Measurements from ENCODE around the gene BTAF1. TPM values are rescaled to one million over a fixed set of nuclear protein-coding genes. Genes with fewer than 3 reads are reported as not detected.

The BTAF1 gene
- total RNA-seq, 1 experiment from 2014 or later: 42.5 TPM

DNA sequence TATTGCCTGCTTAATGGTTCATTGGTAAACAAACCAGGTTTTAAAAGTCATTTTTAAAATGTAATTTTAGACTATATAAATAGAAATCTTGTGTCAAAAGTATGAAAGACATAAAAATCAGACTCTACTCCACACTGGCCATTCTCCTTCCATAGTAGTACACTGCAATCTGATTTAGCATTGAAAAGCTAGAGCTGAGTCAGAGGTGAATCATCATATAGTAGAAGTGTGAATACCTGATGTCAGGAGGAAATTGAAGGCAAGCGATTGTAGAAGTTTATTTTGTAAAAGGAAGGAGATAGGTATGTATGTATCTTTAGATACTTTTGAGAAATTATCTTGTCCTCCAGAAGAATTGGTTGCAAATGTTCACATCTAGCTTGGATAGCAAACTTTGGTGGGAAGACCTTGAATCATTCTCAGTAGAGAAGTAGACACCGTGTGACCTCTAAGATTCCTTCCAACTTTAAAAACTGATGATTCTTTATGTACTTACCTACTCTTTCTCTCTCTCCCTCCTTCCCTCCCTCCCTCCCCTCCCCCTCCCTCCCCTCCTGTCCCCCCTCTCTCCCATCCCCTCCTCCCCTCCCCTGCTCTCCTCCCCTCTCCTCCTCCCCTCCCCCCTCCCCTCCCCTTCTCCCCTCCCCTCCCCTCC, 88.1 kb downstream of the BTAF1 start:
- H3K27me3 ChIP-seq (ENCODE audit: insufficient read depth, low read length): no peaks in the 10 kb centered on the region
- peak overlapping the region; percentile 54 for H3K4me2 ChIP-seq (ENCODE audit: low read length)
- RAD21 ChIA-PET (ENCODE audit: low non-redundant PET in 1 of 2, low total read pairs in 2 of 2, uncharacterized antibody in 2 of 2, unreplicated experiment in 2 of 2): no interaction called here
- no peak overlapping the region for H3K4me3 ChIP-seq (replicated peaks in 1 of 2; ENCODE audit: low read depth in 1 of 2, low read length in 2 of 2)
- H3K36me3 ChIP-seq (ENCODE audit: control insufficient read depth in 1 of 2, insufficient read depth in 2 of 2, low read length in 2 of 2): peaks cover 21 to 29% of the 10 kb centered on the region in 2 experiments
- POLR2A ChIA-PET: no interaction called here
- no peak overlapping the region for H2AFZ ChIP-seq (ENCODE audit: low read depth, low read length, poor library complexity, severe bottlenecking)
- no peaks in the 10 kb centered on the region for H3K9me2 ChIP-seq (ENCODE audit: insufficient read depth)
- BruUV-seq (replicated peaks): no TSS peak
- H3K9ac ChIP-seq (ENCODE audit: low read length): no peak overlapping the region
- H4K20me1 ChIP-seq (ENCODE audit: insufficient read depth): no peaks in the 10 kb centered on the region; the same call in 1 of the 2 replicates
- peaks cover 11 to 23% of the 10 kb centered on the region in 2 experiments for H3K4me1 ChIP-seq (ENCODE audit: control insufficient read depth in 1 of 2, insufficient read depth in 2 of 2, low read length in 2 of 2)
- H3K9me3 ChIP-seq (ENCODE audit: control insufficient read depth in 1 of 2, insufficient read depth in 1 of 2, low read depth in 1 of 2, low read length in 2 of 2): no peaks in the 10 kb centered on the region
- peak overlapping the region; percentile 49; the same call in 1 of the 2 replicates for H3K27ac ChIP-seq (ENCODE audit: low read depth, low read length)
- no peaks in the 10 kb centered on the region for H3K79me2 ChIP-seq (ENCODE audit: insufficient read depth, low read length)
- peak; percentile 99 for ATAC-seq
- peak; percentile 69 for DNase-seq (ENCODE audit: low read depth, low spot score)
- intact Hi-C loops (cut with micrococcal nuclease): no loop called here
- CTCF ChIA-PET: no interaction called here
- TF ChIP-seq FOSL1 (IDR thresholded peaks at IDR 0.05; ENCODE audit: low read depth) (peak; percentile 95), YY1 (IDR thresholded peaks at IDR 0.05; ENCODE audit: extremely low read depth, insufficient replicate concordance, low read depth, low read length) (no peak), SRF (IDR thresholded peaks at IDR 0.05; ENCODE audit: low read depth) (no peak; the same call in 1 of the 2 replicates), SP1 (IDR thresholded peaks at IDR 0.05; ENCODE audit: low read depth) (peak; percentile 45; the same call in 1 of the 2 replicates), ZNF274 (IDR thresholded peaks at IDR 0.05; ENCODE audit: low read depth, low read length) (no peak), RAD21 (IDR thresholded peaks at IDR 0.05; ENCODE audit: low read depth) (no peak), EZH2 (IDR thresholded peaks at IDR 0.05) (no peak), SIN3A (IDR thresholded peaks at IDR 0.05; ENCODE audit: low read depth) (no peak), EGR1 (IDR thresholded peaks at IDR 0.05; ENCODE audit: low read depth) (no peak), JUND (IDR thresholded peaks at IDR 0.05) (peak; percentile 75), ZFX (IDR thresholded peaks at IDR 0.05) (no peak), ELF1 (IDR thresholded peaks at IDR 0.05; ENCODE audit: borderline replicate concordance, low read depth) (no peak), CEBPB (IDR thresholded peaks at IDR 0.05; ENCODE audit: low read depth) (no peak; the same call in 1 of the 2 replicates), TCF7L2 (IDR thresholded peaks at IDR 0.05; ENCODE audit: borderline replicate concordance, extremely low read depth, insufficient read depth, insufficient read length) (no peak), POLR2AphosphoS5 (IDR thresholded peaks at IDR 0.05; ENCODE audit: low read depth, low read length) (no peak), EZH2phosphoT487 (IDR thresholded peaks at IDR 0.05; ENCODE audit: borderline replicate concordance) (no peak), CBX3 (IDR thresholded peaks at IDR 0.05; ENCODE audit: low read depth) (peak; percentile 65; the same call in 1 of the 2 replicates)
- TF ChIP-seq, protein P1, sequence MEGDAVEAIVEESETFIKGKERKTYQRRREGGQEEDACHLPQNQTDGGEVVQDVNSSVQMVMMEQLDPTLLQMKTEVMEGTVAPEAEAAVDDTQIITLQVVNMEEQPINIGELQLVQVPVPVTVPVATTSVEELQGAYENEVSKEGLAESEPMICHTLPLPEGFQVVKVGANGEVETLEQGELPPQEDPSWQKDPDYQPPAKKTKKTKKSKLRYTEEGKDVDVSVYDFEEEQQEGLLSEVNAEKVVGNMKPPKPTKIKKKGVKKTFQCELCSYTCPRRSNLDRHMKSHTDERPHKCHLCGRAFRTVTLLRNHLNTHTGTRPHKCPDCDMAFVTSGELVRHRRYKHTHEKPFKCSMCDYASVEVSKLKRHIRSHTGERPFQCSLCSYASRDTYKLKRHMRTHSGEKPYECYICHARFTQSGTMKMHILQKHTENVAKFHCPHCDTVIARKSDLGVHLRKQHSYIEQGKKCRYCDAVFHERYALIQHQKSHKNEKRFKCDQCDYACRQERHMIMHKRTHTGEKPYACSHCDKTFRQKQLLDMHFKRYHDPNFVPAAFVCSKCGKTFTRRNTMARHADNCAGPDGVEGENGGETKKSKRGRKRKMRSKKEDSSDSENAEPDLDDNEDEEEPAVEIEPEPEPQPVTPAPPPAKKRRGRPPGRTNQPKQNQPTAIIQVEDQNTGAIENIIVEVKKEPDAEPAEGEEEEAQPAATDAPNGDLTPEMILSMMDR (IDR thresholded peaks at IDR 0.05 in 2 of 3, conservative IDR thresholded peaks at IDR 0.05 in 1 of 3; ENCODE audit: borderline replicate concordance in 1 of 3, insufficient read depth in 1 of 3, low read depth in 2 of 3, low read length in 2 of 3): no peak
- TF ChIP-seq, protein P2, sequence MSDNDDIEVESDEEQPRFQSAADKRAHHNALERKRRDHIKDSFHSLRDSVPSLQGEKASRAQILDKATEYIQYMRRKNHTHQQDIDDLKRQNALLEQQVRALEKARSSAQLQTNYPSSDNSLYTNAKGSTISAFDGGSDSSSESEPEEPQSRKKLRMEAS (IDR thresholded peaks at IDR 0.05): peak; percentile 69
- TF ChIP-seq, protein P3, sequence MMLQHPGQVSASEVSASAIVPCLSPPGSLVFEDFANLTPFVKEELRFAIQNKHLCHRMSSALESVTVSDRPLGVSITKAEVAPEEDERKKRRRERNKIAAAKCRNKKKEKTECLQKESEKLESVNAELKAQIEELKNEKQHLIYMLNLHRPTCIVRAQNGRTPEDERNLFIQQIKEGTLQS (IDR thresholded peaks at IDR 0.05): no peak
- TF ChIP-seq, protein P4, sequence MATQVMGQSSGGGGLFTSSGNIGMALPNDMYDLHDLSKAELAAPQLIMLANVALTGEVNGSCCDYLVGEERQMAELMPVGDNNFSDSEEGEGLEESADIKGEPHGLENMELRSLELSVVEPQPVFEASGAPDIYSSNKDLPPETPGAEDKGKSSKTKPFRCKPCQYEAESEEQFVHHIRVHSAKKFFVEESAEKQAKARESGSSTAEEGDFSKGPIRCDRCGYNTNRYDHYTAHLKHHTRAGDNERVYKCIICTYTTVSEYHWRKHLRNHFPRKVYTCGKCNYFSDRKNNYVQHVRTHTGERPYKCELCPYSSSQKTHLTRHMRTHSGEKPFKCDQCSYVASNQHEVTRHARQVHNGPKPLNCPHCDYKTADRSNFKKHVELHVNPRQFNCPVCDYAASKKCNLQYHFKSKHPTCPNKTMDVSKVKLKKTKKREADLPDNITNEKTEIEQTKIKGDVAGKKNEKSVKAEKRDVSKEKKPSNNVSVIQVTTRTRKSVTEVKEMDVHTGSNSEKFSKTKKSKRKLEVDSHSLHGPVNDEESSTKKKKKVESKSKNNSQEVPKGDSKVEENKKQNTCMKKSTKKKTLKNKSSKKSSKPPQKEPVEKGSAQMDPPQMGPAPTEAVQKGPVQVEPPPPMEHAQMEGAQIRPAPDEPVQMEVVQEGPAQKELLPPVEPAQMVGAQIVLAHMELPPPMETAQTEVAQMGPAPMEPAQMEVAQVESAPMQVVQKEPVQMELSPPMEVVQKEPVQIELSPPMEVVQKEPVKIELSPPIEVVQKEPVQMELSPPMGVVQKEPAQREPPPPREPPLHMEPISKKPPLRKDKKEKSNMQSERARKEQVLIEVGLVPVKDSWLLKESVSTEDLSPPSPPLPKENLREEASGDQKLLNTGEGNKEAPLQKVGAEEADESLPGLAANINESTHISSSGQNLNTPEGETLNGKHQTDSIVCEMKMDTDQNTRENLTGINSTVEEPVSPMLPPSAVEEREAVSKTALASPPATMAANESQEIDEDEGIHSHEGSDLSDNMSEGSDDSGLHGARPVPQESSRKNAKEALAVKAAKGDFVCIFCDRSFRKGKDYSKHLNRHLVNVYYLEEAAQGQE (IDR thresholded peaks at IDR 0.05; ENCODE audit: low read depth): no peak
